HG02759 (cell line): ENCODE data around the gene POLDIP3.
A peak's percentile ranks its signal among the peaks of the same experiment; 100 is the strongest.
"Not testable (repeated sequence)": the region's sequence is repeated elsewhere in the genome, so short reads cannot be mapped to it uniquely, and the experiment has no call there.

Experiments used
- ATAC-seq: cut with Tn5 transposase; IDR thresholded peaks from one replicate; pipeline ENCODE4 v1.9.1; 2021; ENCODE audit warnings: mild to moderate bottlenecking, moderate library complexity; ENCODE audit not compliant: unreplicated experiment

The POLDIP3 gene

DNA sequence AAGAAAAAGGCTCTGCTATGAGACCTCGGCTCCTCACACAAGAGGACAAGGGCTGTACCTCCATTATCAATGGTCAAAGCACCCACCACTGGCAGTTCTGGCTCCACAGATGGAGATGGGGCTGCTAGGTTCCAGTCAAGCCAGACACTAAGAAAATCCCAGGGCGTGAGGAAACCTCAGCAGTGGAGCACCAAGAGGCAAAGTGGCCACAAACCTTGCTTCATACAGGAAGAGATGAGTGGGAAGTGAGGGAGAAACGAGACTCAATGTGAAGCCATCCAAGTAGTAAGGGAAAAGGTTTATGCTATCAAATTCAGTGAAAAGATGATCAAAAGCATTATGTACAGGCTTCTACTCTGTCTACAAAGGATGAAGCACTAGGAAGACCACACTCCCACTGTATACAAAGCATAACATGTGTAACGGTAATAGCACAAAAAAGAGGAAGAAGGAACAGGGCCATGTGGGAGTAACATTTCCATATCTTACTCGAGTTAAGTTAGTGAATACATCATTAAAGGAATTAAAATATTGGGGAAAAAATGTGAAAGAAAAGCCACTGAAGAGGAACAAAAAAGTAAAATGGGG lies 27.0 kb downstream of the POLDIP3 start:
- no peak for ATAC-seq

DNA sequence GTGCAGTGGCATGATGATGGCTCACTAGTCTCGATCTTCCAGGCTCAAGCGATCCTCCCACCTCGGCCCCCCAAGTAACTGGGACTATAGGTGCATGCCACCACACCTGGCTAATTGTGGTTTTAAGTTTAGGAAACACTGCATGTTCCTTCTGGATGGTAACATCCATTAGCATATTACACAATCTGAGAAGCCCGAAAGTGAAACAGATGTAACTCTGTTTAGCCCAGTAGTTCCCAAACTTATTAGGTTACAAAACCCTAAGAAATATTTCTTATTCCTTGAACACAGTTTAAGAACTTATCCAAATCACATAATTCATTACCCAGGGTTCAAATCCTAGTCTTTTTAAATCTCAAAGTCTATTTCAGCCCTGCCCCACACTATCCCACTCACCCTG lies 28.3 kb downstream of the POLDIP3 start:
- no peak for ATAC-seq

DNA sequence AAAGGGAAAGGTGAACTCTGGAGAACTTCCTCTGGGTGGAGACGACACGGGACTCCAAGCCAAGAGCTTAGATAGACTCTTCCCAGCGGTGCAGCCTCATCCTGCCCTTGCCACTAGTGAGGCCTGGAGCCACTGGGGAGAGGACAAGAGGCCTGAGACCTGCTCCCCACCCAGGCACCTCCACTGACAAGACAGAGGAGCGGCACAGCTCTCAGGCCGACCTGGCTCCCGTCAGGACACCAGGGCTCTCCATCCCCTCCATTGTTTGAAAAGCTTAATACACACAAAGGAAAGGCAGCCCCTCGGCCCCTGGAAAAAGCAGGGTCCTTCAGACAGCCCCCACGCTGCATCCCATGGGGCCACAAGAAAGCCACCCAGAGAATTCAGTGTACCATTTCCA lies 29.6 kb downstream of the POLDIP3 start:
- no peak for ATAC-seq

DNA sequence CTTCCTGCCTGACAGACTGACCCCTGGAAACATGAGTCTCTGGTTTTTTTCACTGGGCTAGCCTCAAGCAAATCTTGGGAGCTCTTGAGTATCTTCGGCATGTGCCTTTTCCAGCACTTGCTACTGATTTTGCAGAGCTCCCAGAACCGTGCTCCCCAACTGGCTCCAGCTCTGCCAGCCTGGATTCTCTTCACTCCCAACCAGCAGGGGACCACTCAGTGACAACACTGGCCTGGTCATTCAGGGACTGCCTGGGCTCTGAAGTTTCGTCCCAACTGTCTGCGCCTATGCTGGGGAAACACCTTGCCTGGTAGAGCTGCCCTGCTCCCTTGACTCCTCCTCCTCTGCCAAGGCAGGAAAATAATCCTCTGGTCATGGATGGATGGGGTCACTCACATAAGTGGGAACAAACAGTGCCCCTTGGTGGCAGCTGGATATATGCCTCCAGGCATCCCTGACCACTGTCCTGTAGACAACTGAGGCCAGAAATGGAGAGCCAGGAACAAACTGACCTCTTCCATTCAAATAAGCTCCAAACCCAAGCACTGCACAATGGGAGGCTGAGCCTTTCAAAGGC lies 30.2 kb downstream of the POLDIP3 start:
- ATAC-seq, result no peak

DNA sequence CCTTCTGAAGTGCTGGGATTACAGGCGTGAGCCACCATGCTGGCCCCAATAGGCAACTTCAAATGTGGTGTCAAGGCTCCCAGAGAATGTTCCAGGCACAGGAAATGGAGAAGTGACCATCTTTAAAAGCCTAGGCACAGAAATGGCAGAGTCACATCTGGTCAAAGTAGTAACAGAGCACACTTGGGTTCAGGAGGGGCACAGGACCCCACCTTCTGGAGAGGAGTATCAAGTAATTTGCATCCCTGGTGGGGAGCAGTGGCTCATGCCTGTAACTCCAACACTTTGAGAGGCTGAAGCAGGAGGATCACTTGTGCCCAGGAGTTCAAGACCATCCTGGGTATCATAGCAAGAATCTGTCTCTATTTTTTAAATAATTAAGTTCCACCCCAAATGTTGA lies 31.7 kb downstream of the POLDIP3 start:
- no peak for ATAC-seq

DNA sequence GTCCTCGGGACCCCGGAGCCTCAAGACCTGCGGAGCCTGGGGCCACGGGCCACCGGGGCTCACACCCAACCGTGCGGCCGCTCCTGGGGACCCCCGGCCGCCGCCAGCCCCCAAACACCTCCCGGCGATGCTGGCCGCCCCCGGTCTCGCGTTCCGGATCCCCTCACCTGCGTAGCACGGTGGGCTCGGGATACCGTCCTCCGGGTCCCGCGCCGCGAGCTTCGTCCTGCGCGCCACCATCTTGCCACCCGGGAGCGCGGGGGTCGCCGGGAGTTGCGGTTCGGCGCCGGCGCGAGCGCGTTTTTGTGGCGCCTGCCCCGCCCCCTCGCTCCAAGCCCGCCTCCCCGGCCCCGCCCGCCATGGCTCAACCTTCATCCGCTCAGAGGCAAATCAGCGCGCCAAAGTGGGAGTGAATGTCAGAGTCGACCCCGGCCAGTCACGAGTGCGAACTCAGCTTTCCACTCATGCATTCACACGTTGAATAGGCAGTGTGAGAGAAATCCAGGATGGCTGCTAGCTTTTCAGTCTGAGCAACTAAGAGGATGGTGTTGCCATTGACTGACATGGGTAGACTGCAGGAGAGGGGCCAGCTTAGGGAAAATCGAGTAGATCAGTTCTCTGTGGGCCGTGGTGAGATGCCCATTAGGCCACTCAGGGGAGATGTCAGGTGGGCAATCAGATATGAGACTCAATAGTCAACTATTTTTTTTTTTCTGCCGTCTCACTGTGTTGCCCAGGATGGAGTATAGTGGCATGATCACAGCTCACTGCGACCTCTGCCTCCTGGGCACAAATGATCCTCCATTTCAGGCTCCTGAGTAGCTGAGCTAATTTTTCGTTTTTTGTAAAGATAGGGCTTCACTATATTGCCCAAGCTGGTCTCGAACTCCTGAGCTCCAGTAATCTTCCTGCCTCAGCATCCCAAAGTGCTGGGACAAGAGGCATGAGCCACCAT lies 32.6 kb downstream of the POLDIP3 start:
- ATAC-seq, result peak; percentile 72

DNA sequence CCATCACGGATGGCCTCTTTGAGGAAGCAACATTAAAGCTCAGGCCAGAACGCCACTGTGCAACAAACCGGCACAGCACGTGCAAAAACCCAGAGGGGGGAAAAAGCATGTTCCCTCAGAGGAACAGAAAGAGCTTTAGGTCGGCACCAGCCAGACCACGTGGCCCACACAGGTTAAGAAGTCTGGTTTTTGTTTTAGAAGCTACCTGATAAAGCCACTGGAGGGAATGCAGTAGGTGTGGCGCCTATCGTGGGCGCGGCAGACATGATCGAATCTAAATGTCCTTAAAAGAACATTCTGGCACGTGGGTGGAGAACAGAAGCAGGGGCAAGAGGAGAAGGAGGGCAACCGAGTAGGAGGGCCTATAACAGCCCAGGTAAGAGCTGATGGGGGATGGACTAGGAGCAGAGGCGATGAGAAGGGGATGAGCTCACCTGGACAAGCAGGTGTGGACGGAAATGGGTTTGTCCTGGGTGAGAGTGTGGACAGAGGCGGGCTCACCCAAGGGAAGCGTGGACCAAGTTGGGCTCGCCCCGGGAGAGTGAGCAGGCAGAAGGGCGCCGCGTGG lies 33.4 kb downstream of the POLDIP3 start:
- peak; percentile 13 for ATAC-seq

DNA sequence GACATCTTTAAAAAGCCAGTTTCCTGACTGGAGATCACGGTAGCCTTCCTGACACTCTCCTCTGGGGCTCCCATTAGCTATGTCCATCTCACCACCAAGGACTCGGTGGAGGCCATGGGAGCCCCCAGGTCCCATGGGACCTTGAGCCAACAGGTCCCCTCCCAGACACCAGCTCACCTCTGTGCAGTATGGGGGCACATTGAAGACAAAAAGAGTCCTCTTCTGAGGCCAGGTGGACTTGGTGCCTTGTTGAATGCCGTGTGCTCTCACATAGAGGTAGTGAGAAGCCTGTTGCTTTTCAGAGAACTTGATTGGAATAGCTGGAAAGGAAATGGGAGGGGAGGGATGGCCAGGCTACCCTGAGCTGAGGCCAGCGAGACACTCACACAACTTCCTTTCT lies 34.6 kb downstream of the POLDIP3 start:
- ATAC-seq, result not testable (repeated sequence)

DNA sequence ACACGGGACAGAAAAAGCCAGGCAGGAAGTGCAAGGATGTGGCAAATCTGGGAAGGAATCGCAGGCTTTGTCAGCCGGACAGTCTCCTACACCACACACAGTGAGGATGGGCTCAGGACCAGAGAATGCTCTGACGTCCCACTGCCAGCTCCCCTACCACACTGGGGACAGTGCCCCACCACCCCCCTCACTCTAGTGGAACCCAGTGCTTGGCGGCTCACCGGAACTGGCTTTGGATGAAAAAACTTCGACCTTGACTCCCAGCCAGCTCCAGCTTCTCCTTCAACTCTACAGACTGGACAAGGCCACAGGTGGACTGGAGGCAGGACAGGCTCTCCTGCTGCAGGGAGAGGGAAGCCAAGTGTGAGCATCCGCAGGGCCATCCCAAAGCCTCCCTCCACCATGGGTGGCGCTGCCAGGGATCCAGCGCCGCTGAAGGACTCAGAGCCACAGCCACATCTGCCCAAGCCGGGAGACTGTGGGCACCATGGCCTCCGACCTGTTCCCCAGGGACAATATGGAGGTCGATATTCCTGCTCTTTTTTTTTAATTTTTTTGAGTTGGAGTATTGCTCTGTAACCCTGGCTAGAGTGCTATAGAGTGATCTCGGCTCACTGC lies 37.0 kb downstream of the POLDIP3 start:
- ATAC-seq, result no peak

DNA sequence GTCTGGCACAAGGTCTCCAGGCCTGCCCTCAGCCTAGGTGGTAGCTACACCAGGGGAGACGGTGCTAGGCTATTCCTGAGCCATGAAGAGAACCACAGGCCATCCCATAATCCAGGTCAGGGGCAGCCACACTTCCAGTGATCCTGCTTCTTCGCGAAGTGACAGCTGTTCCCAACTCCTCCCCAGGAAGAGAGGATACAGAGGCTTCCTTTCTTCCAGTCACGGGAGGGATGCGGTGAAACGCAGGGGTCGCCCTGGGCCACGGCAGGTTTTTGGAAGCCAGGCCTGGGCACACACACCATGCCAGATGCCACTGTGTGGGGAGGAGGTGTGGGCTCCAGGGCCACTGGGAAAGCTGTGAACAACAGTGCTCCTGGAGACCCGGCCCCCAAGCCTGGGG lies 37.5 kb downstream of the POLDIP3 start:
- ATAC-seq, result not testable (repeated sequence)

DNA sequence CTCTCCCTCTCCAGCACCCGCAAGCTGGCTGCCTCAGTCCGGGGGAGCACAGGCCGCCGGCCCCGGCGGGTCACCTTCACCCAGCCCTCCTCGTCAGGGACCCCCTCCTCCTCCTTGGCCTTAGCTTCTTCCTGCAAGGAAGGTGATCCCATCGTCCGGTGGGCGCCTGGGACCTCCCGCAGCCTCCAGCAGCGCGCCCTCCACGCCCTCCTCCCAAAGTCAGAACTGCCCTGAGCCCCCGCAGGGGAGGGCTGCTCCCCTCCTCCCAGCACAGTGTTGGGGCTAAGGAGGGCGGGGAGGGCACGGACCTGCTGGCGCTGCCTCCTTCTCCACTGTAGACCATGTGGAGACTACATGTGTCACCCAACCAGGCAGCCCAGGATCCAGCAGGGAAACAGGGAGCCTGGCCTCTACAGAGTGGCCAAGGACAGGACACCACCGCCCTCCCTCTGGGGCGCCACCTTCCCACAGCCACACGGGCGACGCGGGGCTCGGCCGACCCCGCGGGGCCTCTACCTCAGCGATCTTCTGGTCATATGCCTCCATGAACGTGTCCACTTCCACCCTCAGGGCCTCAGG lies 38.6 kb downstream of the POLDIP3 start:
- ATAC-seq, result not testable (repeated sequence)

DNA sequence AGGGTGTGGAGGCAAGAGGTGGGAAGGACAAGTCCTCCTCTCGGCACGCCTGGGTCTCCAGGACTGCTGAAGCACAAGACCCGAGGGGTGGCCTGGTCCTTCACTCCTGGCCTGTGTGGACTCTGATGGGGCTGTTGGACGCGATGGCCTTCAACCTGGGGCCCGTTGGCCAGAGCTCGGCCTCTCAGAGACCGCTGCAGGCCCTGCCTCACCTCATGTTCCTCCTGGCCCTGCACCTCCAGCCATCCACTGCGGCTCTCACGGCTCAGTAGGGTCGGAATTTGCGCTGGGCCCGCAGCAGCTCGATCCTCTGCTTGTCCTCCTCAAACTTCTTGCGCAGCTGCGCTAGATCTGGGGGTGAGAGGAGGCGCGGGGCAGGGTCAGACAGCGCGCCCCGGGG lies 40.2 kb downstream of the POLDIP3 start:
- not testable (repeated sequence) for ATAC-seq

DNA sequence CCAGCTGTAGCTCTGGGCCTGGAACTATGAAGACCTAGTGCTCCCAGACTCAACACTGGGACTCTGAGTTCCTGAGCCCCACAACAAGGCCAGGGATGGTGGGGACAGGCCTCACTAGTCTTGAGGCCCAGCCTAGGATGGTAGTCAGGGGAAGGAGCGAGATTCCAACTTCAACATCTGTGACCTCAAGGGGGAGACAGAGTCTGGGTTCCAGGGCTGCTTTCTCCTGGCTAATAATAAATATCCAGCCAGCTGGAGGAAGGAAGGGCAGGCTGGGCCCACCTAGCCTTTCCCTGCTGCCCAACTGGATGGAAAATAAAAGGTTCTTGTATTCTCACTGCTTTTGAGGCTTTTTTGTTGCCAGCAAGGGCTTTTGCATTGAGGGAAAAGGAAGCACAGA lies 40.6 kb downstream of the POLDIP3 start:
- not testable (repeated sequence) for ATAC-seq

DNA sequence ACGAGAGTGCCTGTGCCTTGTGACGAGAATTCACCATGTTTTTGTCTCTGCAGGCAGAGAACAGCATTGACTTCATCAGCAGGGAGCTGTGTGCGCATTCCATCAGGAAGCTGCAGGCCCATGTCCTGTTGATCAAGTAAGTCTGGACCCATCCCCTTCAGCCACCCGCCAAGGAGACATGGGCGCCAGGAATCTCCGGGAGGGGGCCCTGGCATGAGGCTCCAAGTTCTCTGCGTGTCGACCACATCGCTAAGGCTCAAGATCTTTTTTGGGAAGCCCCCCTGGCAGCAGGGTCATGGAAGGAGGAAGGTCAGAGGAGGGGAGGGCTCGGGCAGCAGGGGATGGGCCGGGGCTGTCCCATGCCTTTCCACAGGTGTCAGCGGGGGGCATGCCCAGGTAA lies 43.6 kb downstream of the POLDIP3 start:
- not testable (repeated sequence) for ATAC-seq

DNA sequence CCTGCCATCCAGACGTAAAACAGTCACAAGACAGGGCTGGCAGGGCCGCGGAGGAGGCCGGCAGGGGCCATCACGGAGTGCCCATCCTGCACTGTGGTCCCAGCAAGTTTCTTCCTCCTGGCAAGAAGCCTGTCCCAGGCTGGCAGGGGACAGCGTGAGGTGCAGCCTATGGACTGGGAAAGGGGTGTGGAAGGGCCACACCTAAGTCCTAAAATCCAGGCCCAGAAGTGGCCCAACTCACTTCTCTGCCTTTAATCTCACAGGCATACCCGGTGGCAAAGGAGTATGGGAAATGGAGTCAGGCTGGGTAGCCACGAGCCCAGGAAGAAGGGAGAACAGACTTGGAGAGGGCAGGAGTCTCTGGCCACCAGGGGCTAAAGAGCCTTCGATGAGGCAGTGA lies 44.1 kb downstream of the POLDIP3 start:
- not testable (repeated sequence) for ATAC-seq

DNA sequence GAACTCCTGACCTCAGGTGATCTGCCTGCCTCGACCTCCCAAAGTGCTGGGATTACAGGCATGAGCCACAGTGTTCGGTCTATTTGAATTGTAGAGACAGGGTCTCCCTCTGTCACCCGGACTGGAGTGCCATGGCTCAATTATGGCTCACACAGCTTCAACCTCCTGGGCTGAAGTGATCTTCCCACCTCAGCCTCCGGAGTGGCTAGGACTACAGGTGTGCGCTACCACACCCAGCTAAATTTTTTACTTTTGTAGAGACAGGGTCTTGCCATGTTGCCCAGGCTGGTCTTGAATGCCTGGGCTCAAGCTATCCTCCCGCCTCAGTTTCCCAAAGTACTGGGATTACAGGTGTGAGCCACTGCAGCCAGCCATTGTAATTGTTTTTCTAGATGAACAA lies 46.7 kb downstream of the POLDIP3 start:
- ATAC-seq, result not testable (repeated sequence)

DNA sequence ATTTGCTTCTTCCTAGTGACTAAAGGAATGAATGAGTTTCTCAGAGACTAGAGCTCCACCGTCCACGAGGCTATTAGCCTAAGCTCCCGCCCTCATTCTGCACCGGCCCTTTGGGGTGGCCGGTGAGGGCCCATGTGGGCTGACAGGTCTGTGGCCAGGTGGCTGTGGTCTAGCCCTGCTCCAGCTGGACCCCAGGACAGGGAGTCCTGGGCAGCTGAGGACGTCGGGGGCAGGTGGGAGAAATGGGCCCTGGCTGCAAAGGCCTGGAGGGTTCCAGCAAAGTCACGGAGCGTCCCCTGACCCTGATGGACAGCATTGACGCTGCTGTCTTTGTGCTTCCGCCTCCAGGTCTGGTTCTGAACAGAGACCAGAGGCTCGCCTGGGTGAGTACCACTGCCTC lies 48.7 kb downstream of the POLDIP3 start:
- no peak for ATAC-seq

DNA sequence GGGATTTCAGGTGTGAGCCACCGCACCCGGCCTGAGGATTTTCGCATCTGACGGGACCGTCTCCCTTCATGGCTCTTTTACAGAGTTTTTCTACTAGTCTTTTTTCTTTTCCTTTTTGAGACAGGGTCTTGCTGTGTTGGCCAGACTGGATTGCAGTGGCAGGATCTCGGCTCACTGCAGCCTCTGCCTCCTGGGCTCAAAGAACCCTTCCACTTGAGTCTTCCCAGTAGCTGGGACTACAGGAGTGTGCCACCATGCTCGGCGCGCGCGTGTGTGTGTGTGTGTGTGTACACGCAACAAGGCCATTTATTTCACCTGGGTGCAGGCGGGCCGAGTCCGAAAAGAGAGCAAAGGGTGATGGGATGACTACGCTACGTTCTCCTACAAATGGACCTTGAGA lies 50.0 kb downstream of the POLDIP3 start:
- no peak for ATAC-seq

DNA sequence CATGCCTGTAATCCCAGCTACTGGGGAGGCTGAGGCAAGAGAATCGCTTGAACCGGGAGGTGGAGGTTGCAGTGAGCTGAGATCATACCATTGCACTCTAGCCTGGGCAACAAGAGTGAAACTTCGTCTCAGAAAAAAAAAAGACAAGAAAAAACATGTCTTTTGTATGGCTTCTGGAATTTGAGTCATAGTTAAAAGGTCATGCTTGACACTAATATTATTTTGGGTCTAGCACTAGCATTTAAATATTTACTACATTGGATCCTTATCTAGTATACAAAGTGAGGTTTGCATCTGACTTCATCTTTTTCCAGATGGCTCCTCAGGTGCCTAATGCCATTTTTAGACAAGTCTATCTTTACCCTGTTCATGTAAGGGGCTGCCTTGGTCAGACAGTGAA lies 50.7 kb downstream of the POLDIP3 start:
- ATAC-seq, result not testable (repeated sequence)

DNA sequence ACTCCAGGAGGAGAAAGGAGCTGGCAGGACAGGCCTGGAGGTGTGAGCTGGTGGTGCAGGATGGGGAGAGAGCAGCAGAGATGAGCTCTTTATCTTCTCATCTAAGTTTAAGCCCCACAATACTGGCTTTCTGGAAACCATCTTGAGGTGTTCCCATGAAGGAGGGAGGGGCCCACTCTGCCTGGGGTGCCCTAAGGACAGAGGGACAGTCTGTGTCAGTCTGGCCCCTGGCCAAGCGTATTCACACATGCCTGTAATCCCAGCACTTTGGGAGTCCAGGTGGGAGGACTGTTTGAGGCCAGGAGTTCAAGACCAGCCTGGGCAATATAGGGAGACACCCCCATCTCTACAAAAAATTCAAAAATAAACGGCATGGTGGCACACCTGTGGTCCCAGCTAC lies 52.0 kb downstream of the POLDIP3 start:
- no peak for ATAC-seq

DNA sequence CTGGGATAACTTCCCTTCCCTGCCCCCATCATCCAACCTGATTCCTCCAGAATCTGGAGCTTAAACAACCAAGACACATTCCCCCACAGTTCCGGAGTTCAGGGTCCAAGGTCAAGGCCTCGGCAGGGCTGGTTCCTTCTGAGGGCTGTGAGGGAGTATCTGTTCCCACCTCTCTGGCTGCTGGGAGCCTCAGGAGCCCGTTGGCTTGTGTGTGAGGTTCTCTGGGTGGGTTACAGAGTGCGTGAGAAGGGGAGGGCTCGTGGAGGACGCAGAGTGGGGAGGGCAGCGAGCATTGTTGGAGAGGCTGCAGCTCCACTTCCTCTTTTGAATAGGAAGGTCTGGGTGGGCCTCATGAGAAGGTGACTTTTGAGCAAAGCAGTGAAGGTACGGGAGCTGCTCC lies 52.4 kb downstream of the POLDIP3 start:
- no peak for ATAC-seq
